Left ventricle myocardium inferior (tissue), 1 donor: Measurements from ENCODE around the gene PKMYT1. TPM values are rescaled to one million over a fixed set of nuclear protein-coding genes. Genes with fewer than 3 reads are reported as not detected.

Experiments used
- DNase-seq: peaks from one replicate; pipeline ENCODE4 v3.0.0-alpha.2; 2020
- H3K27ac ChIP-seq: fragments of 200-600 bp; replicated peaks from 2 replicates; pipeline ENCODE4 v1.8.0; 2021
- H3K27me3 ChIP-seq: fragments of 200-600 bp; 2 replicates; pipeline ENCODE4 v1.8.0; 2021; ENCODE audit warnings: low read depth
- H3K36me3 ChIP-seq: fragments of 200-600 bp; 2 replicates; pipeline ENCODE4 v1.8.0; 2021
- H3K4me1 ChIP-seq: fragments of 200-600 bp; 2 replicates; pipeline ENCODE4 v1.8.0; 2021
- H3K4me3 ChIP-seq: fragments of 200-600 bp; 2 replicates; pipeline ENCODE4 v1.8.0; 2021; ENCODE audit warnings: mild to moderate bottlenecking, moderate library complexity
- H3K9me3 ChIP-seq: fragments of 200-600 bp; replicated peaks from 2 replicates; pipeline ENCODE4 v1.8.0; 2021
- intact Hi-C: fragments of 100-400 bp; cut with micrococcal nuclease; formaldehyde crosslinking; loops from one replicate; pipeline ENCODE4 v1.11.0; 2022
- total RNA-seq: library from RNA; stranded (reverse); fragmentation: NEBNext Ultra II Directional; extraction: Animal tissue kit (Norgen Biotek cat#: 25700); gene quantifications from one replicate; pipeline ENCODE4 v1.2.1, GENCODE V29; 2021
- TF ChIP-seq, protein P1 (sequence below): fragments of 200-600 bp; IDR thresholded peaks from 2 replicates; pipeline ENCODE4 v1.8.0; 2021; ENCODE audit warnings: antibody characterized with exemption, mild to moderate bottlenecking, borderline replicate concordance
- donor health status: DM: no; HTN: yes; CAD: no; lungs with severe emphysema.

PKMYT1 gene
- total RNA-seq, 1 donor from 2014 or later, result 1.3 TPM

DNA sequence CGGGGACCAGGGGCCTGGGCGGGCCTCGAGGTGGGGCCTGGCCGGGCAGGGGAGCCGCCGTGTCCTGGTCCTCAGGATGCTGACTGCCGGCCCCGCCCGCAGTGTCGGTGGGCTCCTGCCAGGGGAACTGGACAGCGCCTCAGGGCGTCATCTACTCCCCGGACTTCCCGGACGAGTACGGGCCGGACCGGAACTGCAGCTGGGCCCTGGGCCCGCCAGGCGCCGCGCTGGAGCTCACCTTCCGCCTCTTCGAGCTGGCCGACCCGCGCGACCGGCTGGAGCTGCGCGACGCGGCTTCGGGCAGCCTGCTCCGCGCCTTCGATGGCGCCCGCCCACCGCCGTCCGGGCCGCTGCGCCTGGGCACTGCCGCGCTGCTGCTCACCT is 13.4 kb downstream of the PKMYT1 start:
- Histone ChIP-seq H3K36me3 (no peaks in the 10 kb centered on the region), H3K4me1 (peaks cover 80% of the 10 kb centered on the region), H3K27ac (no peak overlapping the region), H3K4me3 (peak overlapping the region; percentile 56), H3K27me3 (peaks cover 69% of the 10 kb centered on the region), H3K9me3 (no peaks in the 10 kb centered on the region)
- no peak for DNase-seq
- TF ChIP-seq, protein P1, sequence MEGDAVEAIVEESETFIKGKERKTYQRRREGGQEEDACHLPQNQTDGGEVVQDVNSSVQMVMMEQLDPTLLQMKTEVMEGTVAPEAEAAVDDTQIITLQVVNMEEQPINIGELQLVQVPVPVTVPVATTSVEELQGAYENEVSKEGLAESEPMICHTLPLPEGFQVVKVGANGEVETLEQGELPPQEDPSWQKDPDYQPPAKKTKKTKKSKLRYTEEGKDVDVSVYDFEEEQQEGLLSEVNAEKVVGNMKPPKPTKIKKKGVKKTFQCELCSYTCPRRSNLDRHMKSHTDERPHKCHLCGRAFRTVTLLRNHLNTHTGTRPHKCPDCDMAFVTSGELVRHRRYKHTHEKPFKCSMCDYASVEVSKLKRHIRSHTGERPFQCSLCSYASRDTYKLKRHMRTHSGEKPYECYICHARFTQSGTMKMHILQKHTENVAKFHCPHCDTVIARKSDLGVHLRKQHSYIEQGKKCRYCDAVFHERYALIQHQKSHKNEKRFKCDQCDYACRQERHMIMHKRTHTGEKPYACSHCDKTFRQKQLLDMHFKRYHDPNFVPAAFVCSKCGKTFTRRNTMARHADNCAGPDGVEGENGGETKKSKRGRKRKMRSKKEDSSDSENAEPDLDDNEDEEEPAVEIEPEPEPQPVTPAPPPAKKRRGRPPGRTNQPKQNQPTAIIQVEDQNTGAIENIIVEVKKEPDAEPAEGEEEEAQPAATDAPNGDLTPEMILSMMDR, result peak; percentile 23
- intact Hi-C loops, result no loop called here

DNA sequence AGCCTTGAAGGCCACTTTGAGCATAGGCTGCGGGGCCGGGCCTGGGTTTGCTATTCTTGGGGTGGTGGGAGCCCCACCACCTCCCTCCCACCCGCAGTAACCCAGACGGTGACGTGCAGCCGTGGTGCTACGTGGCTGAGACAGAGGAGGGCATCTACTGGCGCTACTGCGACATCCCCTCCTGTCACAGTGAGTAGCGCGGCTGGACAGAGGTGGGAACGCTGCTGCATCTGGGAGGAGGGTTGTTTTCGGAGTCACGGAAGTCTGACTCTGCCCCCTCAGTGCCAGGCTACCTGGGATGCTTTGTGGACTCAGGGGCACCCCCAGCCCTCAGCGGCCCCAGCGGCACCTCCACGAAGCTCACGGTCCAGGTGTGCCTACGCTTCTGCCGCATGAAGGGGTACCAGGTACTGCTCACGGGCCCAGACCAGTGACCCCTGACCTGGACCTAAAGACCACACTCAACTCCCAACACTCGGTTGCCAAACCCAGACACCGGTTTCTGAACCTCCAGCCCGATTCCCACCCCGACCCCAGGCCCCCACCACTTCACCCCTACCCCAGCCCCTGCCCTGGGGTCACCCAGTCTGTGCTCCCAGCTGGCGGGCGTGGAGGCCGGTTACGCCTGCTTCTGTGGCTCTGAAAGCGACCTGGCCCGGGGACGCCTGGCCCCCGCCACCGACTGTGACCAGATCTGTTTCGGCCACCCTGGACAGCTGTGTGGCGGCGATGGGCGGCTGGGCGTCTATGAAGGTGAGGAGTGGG is 14.0 kb downstream of the PKMYT1 start:
- Histone ChIP-seq H3K27me3 (peaks cover 74% of the 10 kb centered on the region), H3K36me3 (no peaks in the 10 kb centered on the region), H3K4me1 (peaks cover 76% of the 10 kb centered on the region), H3K4me3 (peak overlapping the region; percentile 56), H3K9me3 (no peaks in the 10 kb centered on the region), H3K27ac (no peak overlapping the region)
- TF ChIP-seq, protein P1, result no peak
- no peak for DNase-seq
- intact Hi-C loops, result no loop called here

DNA sequence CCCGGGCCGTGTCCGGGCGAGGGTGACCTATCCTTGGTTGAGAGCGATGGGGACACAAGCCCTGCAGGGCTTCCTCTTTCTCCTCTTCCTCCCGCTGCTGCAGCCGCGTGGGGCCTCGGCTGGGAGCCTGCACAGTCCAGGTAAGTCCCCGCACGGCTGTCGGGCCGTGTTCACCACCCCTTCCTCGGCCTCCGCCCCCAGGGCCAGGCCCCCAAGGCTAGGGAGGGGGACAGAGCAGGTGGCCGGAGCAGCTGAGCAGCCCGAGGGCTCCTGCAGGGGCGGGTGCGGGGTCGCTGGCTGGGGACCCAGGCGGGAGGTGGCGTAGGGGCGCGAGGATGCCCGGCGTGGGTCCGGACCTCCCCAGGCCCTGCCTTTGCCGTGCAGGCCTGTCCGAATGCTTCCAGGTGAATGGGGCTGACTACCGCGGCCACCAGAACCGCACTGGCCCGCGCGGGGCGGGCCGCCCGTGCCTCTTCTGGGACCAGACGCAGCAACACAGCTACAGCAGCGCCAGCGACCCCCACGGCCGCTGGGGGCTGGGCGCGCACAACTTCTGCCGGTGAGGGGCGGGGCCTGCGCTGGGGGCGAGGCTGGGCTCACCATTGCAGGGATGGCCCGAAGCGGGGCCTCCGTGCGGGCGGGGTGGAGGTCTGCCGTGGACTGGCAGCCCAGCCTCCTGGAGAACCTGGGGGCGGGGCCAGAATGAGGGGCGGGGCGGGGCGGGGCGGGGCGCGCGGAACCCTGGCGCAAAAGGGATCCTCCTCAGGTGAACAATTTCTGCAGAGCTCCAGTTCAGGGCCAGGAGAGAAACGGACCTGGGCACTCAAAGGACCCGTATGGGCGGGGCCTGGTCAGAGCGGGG is 15.5 kb downstream of the PKMYT1 start:
- intact Hi-C loops, result no loop called here
- H3K4me3 ChIP-seq, result peak overlapping the region; percentile 56
- H3K27ac ChIP-seq, result no peak overlapping the region
- H3K36me3 ChIP-seq, result no peaks in the 10 kb centered on the region
- DNase-seq, result no peak
- TF ChIP-seq, protein P1, result no peak
- peaks cover 89% of the 10 kb centered on the region for H3K27me3 ChIP-seq
- peaks cover 62% of the 10 kb centered on the region for H3K4me1 ChIP-seq
- H3K9me3 ChIP-seq, result no peaks in the 10 kb centered on the region

DNA sequence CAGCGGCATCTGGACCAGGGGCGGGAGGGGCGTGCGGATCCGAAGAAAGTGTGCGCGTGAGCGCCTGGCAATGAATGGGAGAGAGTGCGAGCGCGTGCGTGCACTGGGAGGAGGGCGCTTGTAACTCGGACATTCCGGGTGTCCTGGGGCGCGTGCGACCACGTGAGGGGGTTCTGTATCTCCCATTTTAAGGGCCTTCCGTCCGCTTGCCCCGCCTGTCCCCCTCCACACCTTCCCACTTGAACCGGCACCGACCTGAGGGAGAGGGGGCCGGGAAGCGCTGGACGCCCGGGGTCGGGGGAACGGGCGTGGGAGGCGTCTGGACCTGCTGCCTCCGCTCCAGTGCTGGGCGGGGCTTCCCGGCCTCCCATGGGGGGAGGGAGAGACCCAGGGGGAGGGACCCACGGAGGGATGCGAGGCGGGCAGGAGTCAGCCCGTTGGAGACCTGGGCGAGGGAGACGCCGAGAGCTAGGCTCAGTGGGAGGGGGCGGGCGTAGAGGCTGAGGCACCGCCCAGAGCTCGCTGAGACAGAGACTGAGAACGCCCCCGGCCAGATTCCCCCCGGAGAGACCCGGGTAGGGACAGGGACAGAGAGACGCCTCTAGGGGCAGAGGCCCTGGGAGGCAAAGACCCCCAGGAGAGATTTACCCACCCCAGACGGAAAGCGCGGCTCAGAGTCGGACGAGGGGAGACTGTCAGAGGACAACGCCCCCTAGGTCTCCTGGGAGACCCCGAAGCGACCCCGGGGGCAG is 16.3 kb downstream of the PKMYT1 start, which contains the start of gene KREMEN2:
KREMEN2 (plus strand) TSS at position 553 of the 752 bp plus-strand sequence. CDS start 246 bp downstream, outside the sequence.
- intact Hi-C loops, result no loop called here
- Histone ChIP-seq H3K9me3 (no peaks in the 10 kb centered on the region), H3K27ac (no peak within 1 kb of the TSS), H3K36me3 (no peaks in the 10 kb centered on the region), H3K4me1 (peaks cover 57% of the 10 kb centered on the region), H3K4me3 (peak within 1 kb of the TSS; percentile 56), H3K27me3 (peaks cover 98% of the 10 kb centered on the region)
- TF ChIP-seq, protein P1, result no peak
- DNase-seq, result no peak

DNA sequence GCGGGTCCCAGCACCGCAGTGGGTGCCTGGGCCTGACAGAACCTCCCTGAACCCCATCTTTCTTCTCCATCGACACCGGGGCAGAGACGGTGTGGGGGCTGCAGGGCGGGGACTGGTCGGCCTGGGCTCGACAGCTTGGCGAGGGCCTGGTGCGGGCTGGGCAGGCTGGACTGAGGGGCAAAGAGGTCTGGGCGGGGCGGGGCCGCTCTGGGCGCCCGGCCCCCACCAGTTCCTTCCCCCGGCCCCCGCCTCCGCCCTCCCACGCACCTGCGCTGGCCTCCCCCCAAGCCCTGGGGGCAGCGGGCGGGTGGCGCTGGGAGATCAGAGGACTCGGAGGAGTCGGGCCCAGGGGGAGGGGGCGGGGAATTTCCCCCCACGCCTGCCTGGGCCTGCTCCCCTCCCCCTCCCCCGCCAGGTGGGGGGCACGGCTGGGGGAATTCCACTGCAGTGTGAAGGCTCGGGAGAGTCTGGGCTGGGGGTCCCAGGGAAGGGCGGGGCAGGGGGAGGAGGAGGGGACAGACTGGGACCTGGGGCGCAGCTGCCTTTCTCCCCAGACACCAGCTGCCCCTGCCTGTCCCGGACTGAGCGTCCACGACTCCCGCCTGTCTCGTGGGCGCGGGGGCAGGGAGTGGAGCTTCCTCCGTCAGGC is 17.0 kb downstream of the PKMYT1 start:
- intact Hi-C loops, result no loop called here
- TF ChIP-seq, protein P1, result no peak
- no peaks in the 10 kb centered on the region for H3K9me3 ChIP-seq
- peaks cover 50% of the 10 kb centered on the region for H3K4me1 ChIP-seq
- no peak overlapping the region for H3K27ac ChIP-seq
- H3K4me3 ChIP-seq, result peak overlapping the region; percentile 56
- H3K27me3 ChIP-seq, result peaks cover 100% of the 10 kb centered on the region
- no peaks in the 10 kb centered on the region for H3K36me3 ChIP-seq
- DNase-seq, result no peak
